Measurements from ENCODE around the gene MEF2C.

The MEF2C gene

DNA sequence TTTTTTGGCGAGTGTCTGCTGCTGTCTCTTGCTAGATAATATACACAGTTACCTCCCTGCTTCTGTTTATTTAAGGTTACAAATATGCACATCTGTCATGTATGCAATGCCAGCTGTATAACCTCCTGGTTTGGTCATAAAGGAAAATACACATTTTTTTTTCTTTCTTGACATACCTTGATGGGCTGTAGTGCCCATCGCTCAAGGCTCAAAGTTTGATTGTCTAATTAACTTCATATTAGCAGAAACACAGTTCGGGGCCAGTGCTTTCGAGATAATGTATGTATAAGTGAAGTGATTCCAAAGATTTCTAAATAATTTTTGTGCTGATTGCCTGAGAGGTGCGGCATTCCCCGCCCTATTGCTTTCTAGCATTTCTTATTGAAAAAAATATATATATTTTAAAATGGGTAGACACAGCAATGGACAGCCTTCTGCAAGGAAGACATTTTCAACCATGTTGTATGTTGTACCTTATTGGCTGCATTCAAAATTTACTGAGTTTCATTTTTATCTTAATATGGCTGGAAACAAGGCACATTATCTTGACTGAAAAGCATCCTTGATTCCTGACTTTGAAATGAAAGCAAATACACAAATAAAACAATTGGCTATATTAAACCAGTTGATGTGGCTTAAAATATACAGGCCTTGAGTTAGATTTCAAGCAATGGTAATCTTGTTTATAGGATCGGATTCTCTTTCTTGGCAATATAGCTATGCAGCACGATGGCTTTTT lies 206.2 kb downstream of the MEF2C start:
- H3K4me3 ChIP-seq (ENCODE audit: low read depth, low read length) = no peak overlapping the region

DNA sequence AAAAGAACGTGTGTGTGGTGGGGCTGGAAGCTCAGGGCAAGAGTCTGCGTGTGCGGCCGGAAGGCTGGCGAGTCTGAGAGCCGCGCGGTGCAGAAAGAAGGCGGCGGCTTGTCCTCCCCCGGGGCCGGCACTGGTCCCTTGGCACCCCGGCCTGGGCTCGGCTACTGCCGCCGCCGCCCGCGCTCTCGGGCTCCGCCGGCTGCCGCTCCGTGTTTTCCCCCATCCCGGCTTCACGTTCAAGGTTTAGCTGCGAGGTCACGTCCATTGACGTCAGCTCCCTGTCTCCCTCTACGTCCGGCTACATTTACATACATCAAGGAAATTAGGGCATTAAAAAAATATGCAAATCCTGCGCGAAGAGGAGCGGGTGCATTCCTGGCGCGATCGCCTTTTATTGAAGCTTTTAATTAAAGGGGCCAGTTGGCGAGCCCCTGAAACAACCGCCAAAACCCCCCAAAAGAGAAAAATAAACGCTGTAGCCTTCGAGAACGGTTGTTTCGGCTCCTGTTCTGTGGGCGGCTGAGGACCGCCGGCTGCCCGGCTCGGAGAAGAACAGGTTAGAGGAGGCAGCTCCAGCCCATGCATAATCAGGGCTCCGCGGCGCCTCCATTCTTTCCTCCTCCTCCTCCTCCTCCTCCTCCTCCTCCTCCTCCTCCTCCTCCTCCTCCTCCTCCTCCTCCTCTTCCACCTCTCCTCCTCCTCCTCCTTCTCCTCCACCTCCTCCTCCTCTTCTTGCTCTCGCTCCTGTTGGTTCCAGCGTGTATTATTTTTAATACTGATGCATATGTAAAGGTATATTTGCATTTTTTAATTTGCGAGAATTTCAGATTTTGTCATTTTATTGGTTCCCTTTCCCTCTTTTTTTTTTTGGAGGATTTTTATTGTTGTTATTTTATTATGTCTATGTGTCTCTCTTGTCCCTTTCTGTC lies 207.0 kb downstream of the MEF2C start:
- peak overlapping the region; percentile 45 for H3K4me3 ChIP-seq (ENCODE audit: low read depth, low read length)

DNA sequence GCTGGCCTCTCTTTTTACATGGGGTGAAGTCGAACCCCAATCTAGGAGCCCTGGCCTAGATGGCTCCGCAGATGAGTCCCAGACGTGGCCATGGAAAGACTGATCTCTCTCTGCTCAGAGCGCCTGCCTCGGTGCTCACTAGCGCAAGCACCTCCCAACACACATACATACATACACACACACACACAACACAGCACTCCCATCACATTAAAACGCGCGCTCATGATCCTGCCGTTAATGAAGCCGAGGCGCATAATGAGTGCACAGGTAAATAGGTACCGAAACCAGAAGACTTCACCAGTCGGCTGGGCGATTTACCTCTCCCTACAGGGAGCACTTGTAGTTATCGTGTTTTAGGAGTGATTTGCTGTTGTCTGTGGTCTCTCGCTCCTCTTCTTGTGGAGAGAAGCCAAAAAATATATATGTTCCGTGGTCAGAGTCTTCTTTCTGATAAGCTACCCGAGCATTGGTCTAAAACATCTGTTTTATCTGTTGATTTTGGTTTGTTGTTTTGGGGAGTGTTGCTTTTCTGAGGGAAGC lies 207.7 kb downstream of the MEF2C start:
- peak overlapping the region; percentile 45 for H3K4me3 ChIP-seq (ENCODE audit: low read depth, low read length)

GRCh38 chr5:88674356-88675167 lies 208.4 kb downstream of the MEF2C start:
- peak overlapping the region; percentile 45 for H3K4me3 ChIP-seq (ENCODE audit: low read depth, low read length)

- H3K4me3 ChIP-seq (ENCODE audit: low read depth, low read length) = no peak overlapping the region
Measured at GRCh38 chr5:88673253-88674105, 209.5 kb downstream of the MEF2C start.

DNA sequence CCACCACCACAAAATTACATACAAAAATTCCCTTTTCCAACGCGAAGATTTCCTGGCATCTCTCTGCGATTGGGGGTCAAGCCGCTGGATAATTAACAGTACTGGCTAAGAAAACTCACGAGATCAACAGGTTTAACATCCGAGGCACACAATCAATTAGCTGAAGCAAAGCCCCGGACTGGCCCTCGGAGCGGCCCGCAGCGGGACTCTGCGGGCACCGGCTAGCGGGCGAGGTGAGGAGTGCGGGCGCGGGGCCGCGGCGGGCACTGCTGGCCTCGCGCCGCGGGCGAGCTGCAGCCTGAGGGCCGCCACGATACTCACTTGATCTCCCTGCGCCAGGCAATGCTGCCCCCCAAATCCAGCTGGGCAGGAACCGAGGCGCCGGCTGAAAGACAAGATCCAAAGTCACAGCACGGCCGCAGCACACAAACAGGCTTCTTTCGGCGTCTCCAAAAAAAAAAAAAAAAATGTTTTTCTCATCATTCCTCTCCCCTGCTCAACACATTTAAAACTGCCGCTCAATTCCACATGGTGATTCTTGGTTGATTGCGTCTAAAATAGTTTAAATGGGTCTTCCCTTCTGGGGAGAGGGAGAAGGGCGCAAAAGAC lies 210.2 kb downstream of the MEF2C start:
- H3K4me3 ChIP-seq (ENCODE audit: low read depth, low read length) = peak overlapping the region; percentile 4

GRCh38 chr5:88671505-88672499 lies 211.2 kb downstream of the MEF2C start:
- no peak overlapping the region for H3K4me3 ChIP-seq (ENCODE audit: low read depth, low read length)

- no peak overlapping the region for H3K4me3 ChIP-seq (ENCODE audit: low read depth, low read length)
Measured at GRCh38 chr5:88671106-88671504, 211.9 kb downstream of the MEF2C start.

GRCh38 chr5:88670461-88670860 lies 212.5 kb downstream of the MEF2C start:
- H3K4me3 ChIP-seq (ENCODE audit: low read depth, low read length) = no peak overlapping the region

DNA sequence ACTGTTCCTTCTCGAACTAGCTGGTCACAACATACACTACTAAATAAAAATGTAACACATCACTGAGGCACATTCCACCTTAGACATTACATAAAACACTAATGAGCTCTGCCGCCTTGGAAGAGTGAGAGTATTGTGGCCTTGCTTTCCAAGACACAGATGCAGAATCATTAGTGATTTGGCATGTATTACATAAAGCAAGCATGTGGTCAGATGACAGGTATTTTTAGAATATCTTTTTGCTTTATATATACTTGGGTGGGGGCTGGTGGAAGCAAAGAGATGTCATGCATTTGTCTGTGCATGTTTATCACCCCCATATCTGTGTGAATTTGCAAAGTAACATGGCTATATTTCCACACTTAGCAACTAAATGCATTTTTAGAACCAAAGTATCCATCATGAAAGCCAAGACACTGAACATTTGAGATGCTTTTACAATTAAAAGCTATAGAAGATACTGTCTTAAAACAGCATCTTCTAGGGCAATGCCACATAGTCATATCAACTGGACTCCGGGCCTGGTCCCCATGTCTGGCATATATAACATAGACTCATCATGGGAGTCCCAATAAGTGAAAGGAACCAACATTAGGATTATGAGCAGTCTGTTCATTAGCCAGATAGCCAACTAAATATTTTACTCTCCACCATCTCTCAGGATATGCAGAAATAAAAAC lies 213.5 kb downstream of the MEF2C start:
- no peak overlapping the region for H3K4me3 ChIP-seq (ENCODE audit: low read depth, low read length)

- H3K4me3 ChIP-seq (ENCODE audit: low read depth, low read length) = peak overlapping the region; percentile 21
Measured at GRCh38 chr5:88667496-88668201, 215.3 kb downstream of the MEF2C start.
